Astrocyte (in vitro differentiated cells and primary cell): Measurements from ENCODE around the gene USP20. TPM values are rescaled to one million over a fixed set of nuclear protein-coding genes. Genes with fewer than 3 reads are reported as not detected.
A peak's percentile ranks its signal among the peaks of the same experiment; 100 is the strongest.

Experiments used
- DNase-seq: peaks from one replicate; pipeline ENCODE4 v3.0.0-alpha.2; 2010; ENCODE audit warnings: low read depth
- FAIRE-seq: peaks from 2 replicates; lab custom pipeline; 2011; peaks lifted over from hg19 to GRCh38; lab: Jason Lieb, UNC
- H2AFZ ChIP-seq: 2 replicates; pipeline ENCODE4 v1.6.0; 2012; ENCODE audit warnings: low read depth, low read length, inconsistent platforms
- H3K27ac ChIP-seq: 2 replicates; pipeline ENCODE4 v1.5.1; 2011; ENCODE audit warnings: low read depth, low read length, inconsistent platforms
- H3K27me3 ChIP-seq: 2 replicates; pipeline ENCODE4 v1.6.0; 2011; ENCODE audit warnings: low read length, inconsistent platforms; ENCODE audit not compliant: insufficient read depth
- H3K36me3 ChIP-seq: 2 replicates; pipeline ENCODE4 v1.5.1; 2011; ENCODE audit warnings: low read length, inconsistent platforms; ENCODE audit not compliant: insufficient read depth
- H3K4me1 ChIP-seq: 2 replicates; pipeline ENCODE4 v1.5.1; 2011; ENCODE audit warnings: low read length, inconsistent platforms; ENCODE audit not compliant: insufficient read depth
- H3K4me2 ChIP-seq: 2 replicates; pipeline ENCODE4 v1.6.0; 2012; ENCODE audit warnings: low read length, inconsistent platforms
- H3K4me3 ChIP-seq: 2 replicates; pipeline ENCODE4 v1.5.1; 2011; ENCODE audit warnings: low read depth, mild to moderate bottlenecking, low read length, inconsistent platforms; ENCODE audit not compliant: insufficient read depth
- H3K79me2 ChIP-seq: 2 replicates; pipeline ENCODE4 v1.6.0; 2012; ENCODE audit warnings: mild to moderate bottlenecking, low read length, inconsistent platforms; ENCODE audit not compliant: insufficient read depth
- H3K9ac ChIP-seq: 2 replicates; pipeline ENCODE4 v1.6.0; 2012; ENCODE audit warnings: mild to moderate bottlenecking, low read length, inconsistent platforms
- H3K9me3 ChIP-seq: 2 replicates; pipeline ENCODE4 v1.5.1; 2012; ENCODE audit warnings: low read depth, mild to moderate bottlenecking, low read length, inconsistent platforms; ENCODE audit not compliant: insufficient read depth
- H4K20me1 ChIP-seq: 2 replicates; pipeline ENCODE4 v1.6.0; 2012; ENCODE audit warnings: low read length, inconsistent platforms; ENCODE audit not compliant: insufficient read depth
- H3K27ac Mint-ChIP-seq: one replicate; pipeline ENCODE4 v1.8.0; 2021; ENCODE audit warnings: mild to moderate bottlenecking, mixed read lengths; ENCODE audit not compliant: unreplicated experiment
- H3K27me3 Mint-ChIP-seq: one replicate; pipeline ENCODE4 v1.8.0; 2021; ENCODE audit warnings: low read depth, mixed read lengths; ENCODE audit not compliant: unreplicated experiment
- H3K36me3 Mint-ChIP-seq: one replicate; pipeline ENCODE4 v1.8.0; 2021; ENCODE audit warnings: low read depth, mixed read lengths; ENCODE audit not compliant: unreplicated experiment
- H3K4me1 Mint-ChIP-seq: one replicate; pipeline ENCODE4 v1.8.0; 2021; ENCODE audit warnings: low read depth, mixed read lengths; ENCODE audit not compliant: unreplicated experiment
- H3K4me3 Mint-ChIP-seq: one replicate; pipeline ENCODE4 v1.8.0; 2021; ENCODE audit warnings: mild to moderate bottlenecking, moderate library complexity, mixed read lengths; ENCODE audit not compliant: unreplicated experiment
- H3K9me3 Mint-ChIP-seq: one replicate; pipeline ENCODE4 v1.8.0; 2021; ENCODE audit warnings: mild to moderate bottlenecking, mixed read lengths; ENCODE audit not compliant: unreplicated experiment
- EZH2 ChIP-seq: IDR thresholded peaks from 2 replicates; pipeline ENCODE4 v1.6.1; 2012; ENCODE audit warnings: mild to moderate bottlenecking, low read length, inconsistent platforms; ENCODE audit not compliant: insufficient read depth
- total RNA-seq: library from RNA; stranded (reverse); gene quantifications from 2 replicates; pipeline ENCODE4 v1.2.1, GENCODE V29; 2021
- TF ChIP-seq, protein P1 (sequence below): IDR thresholded peaks from 2 replicates; pipeline ENCODE4 v1.5.1; 2011; ENCODE audit warnings: low read depth, mild to moderate bottlenecking, inconsistent platforms, low read length, moderate library complexity; ENCODE audit not compliant: insufficient read depth

USP20 gene
- total RNA-seq, 1 donor from 2014 or later: 24.1 TPM

DNA sequence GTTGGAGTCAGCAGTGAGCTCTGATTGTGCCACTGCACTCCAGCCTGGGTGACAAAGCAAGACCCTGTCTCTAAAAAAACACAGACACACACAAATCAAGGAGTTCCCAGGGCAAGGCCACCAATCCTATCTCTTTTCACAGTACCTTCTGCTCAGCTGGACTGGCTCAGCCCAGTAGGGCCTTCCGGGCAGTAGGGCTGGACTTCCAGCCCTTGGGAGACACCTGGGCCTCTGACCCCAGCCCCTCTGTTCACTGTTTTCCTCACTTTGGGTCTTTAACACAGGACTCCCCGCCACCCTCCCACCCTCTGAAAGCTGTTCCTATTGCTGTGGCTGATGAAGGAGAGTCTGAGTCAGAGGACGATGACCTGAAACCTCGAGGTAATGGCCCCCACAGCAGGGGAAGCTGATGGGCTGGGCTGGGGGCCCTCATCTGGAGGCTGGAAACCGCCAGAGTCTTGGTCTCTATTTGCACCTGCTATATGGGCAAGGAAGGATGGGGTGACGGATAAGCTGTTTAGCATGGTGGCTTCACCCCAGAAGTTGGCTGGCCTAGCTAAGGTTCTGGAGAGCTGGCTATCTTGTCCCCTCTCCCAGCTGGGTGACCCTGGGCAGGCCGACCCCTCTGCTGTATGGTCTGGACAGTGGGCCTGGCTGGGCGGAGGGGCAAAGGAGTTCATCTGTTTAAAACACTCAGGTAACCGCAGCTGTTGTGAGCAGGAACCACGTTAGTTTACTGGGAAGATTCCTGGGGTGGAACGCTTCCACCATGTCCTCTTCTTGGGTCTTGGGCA lies 25.6 kb downstream of the USP20 start:
- TF ChIP-seq EZH2: no peak
- TF ChIP-seq, protein P1, sequence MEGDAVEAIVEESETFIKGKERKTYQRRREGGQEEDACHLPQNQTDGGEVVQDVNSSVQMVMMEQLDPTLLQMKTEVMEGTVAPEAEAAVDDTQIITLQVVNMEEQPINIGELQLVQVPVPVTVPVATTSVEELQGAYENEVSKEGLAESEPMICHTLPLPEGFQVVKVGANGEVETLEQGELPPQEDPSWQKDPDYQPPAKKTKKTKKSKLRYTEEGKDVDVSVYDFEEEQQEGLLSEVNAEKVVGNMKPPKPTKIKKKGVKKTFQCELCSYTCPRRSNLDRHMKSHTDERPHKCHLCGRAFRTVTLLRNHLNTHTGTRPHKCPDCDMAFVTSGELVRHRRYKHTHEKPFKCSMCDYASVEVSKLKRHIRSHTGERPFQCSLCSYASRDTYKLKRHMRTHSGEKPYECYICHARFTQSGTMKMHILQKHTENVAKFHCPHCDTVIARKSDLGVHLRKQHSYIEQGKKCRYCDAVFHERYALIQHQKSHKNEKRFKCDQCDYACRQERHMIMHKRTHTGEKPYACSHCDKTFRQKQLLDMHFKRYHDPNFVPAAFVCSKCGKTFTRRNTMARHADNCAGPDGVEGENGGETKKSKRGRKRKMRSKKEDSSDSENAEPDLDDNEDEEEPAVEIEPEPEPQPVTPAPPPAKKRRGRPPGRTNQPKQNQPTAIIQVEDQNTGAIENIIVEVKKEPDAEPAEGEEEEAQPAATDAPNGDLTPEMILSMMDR: no peak
- no peak overlapping the region for H3K27ac ChIP-seq
- Mint-ChIP-seq H3K9me3 (no peaks in the 10 kb centered on the region), H3K4me3 (no peak overlapping the region), H3K27ac (no peak overlapping the region), H3K36me3 (peaks cover 31% of the 10 kb centered on the region), H3K4me1 (peaks cover 1% of the 10 kb centered on the region), H3K27me3 (no peaks in the 10 kb centered on the region)
- H3K4me3 ChIP-seq: no peak overlapping the region
- no peak for DNase-seq
- peaks cover 5% of the 10 kb centered on the region for H3K4me1 ChIP-seq
- H3K79me2 ChIP-seq: no peaks in the 10 kb centered on the region
- H4K20me1 ChIP-seq: peaks cover 5% of the 10 kb centered on the region
- peaks cover 17% of the 10 kb centered on the region for H3K36me3 ChIP-seq
- no peaks in the 10 kb centered on the region for H3K9me3 ChIP-seq
- FAIRE-seq: no peak
- H2AFZ ChIP-seq: no peak overlapping the region
- no peaks in the 10 kb centered on the region for H3K27me3 ChIP-seq
- no peak overlapping the region for H3K4me2 ChIP-seq
- no peak overlapping the region for H3K9ac ChIP-seq

DNA sequence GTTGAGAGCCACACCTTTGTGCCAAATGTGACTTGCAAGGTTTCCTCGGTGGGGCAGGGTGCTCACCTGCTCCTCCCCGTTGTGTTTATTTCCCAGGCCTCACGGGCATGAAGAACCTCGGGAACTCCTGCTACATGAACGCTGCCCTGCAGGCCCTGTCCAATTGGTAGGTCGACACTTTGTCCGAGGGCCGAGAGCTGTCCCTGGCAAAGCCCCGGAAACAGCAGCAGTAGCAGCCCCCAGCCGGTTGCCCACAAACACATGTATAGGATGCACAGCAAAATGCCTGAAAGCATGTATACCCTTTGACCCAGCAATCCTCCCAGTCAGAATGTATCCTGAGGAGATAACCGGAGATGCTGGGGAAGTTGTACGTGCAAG lies 26.2 kb downstream of the USP20 start:
- no peak overlapping the region for H3K4me2 ChIP-seq
- Mint-ChIP-seq H3K4me1 (peaks cover 1% of the 10 kb centered on the region), H3K36me3 (peaks cover 31% of the 10 kb centered on the region), H3K27me3 (no peaks in the 10 kb centered on the region), H3K9me3 (no peaks in the 10 kb centered on the region), H3K4me3 (no peak overlapping the region), H3K27ac (no peak overlapping the region)
- no peak overlapping the region for H2AFZ ChIP-seq
- H3K4me1 ChIP-seq: peaks cover 5% of the 10 kb centered on the region
- no peak overlapping the region for H3K4me3 ChIP-seq
- peaks cover 2% of the 10 kb centered on the region for H4K20me1 ChIP-seq
- H3K27ac ChIP-seq: no peak overlapping the region
- H3K79me2 ChIP-seq: no peaks in the 10 kb centered on the region
- TF ChIP-seq, protein P1: no peak
- no peak for TF ChIP-seq EZH2
- H3K9me3 ChIP-seq: no peaks in the 10 kb centered on the region
- peaks cover 17% of the 10 kb centered on the region for H3K36me3 ChIP-seq
- FAIRE-seq (no peak), DNase-seq (no peak)
- no peaks in the 10 kb centered on the region for H3K27me3 ChIP-seq
- no peak overlapping the region for H3K9ac ChIP-seq

DNA sequence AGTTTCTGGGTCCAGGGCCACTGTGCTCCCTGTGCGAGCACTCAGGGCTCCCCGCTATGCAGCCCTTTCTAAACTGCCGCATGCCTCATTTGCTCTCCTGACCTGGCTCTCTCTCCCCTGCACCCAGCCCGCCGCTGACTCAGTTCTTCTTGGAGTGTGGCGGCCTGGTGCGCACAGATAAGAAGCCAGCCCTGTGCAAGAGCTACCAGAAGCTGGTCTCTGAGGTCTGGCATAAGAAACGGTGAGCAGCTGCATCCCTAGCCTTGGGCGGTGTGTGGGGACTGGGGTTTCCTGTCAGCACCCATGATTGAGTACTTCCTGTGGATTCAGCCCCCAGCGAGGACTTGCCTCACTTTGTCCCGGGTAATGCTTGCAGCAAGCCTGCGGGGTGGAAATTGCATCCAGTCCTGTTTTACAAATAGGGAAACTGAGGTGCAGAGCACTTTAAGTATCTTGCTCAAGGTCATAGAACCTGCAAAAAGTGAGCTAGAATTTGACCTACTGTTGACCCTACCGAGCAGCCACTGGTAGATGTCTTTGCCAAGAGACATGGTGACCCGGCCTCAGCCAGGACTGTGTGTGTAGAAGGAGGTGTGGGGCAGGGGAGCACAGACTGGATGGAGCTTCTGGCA lies 27.9 kb downstream of the USP20 start:
- H3K79me2 ChIP-seq: no peaks in the 10 kb centered on the region
- H3K27ac Mint-ChIP-seq: no peak overlapping the region
- H3K9me3 Mint-ChIP-seq: no peaks in the 10 kb centered on the region
- H3K4me3 Mint-ChIP-seq: no peak overlapping the region
- H4K20me1 ChIP-seq: no peaks in the 10 kb centered on the region
- H3K27me3 ChIP-seq: no peaks in the 10 kb centered on the region
- H3K9ac ChIP-seq: no peak overlapping the region
- peaks cover 5% of the 10 kb centered on the region for H3K4me1 ChIP-seq
- H3K4me1 Mint-ChIP-seq: peaks cover 1% of the 10 kb centered on the region
- H3K27ac ChIP-seq: no peak overlapping the region
- H3K4me3 ChIP-seq: no peak overlapping the region
- TF ChIP-seq, protein P1: no peak
- TF ChIP-seq EZH2: no peak
- H3K36me3 ChIP-seq: peaks cover 10% of the 10 kb centered on the region
- H3K36me3 Mint-ChIP-seq: peaks cover 26% of the 10 kb centered on the region
- no peaks in the 10 kb centered on the region for H3K9me3 ChIP-seq
- no peaks in the 10 kb centered on the region for H3K27me3 Mint-ChIP-seq
- peak; percentile 94 for DNase-seq
- no peak overlapping the region for H3K4me2 ChIP-seq
- FAIRE-seq: no peak
- H2AFZ ChIP-seq: no peak overlapping the region
